Thoracic aorta (tissue), 2 donors: ENCODE measurements around the gene CUX1. TPM values are rescaled to one million over a fixed set of nuclear protein-coding genes. Genes with fewer than 3 reads are reported as not detected.

Experiments
- ATAC-seq: fragments of 150-250 bp; one replicate; pipeline ENCODE4 v1.8.0; 2017; ENCODE audit warnings: low read depth; ENCODE audit not compliant: insufficient number of reproducible peaks, low FRiP score
- DNase-seq: peaks from one replicate; pipeline ENCODE4 v3.0.0-alpha.2; 2020; ENCODE audit warnings: low spot score
- H3K27ac ChIP-seq, 2 donors: fragments of 200-600 bp; sonication (generic); 1 replicate in 1 of 2; 2 replicates in 1 of 2; pipeline ENCODE4 v1.5.1; 2016; ENCODE audit warnings: mild to moderate bottlenecking in 2 of 2, moderate library complexity in 2 of 2
- H3K27me3 ChIP-seq: fragments of 200-600 bp; sonication (generic); replicated peaks from 2 replicates; pipeline ENCODE4 v1.6.0; 2016; ENCODE audit warnings: mild to moderate bottlenecking; ENCODE audit not compliant: insufficient read depth
- H3K36me3 ChIP-seq: fragments of 200-600 bp; sonication (generic); one replicate; pipeline ENCODE4 v1.5.1; 2016
- H3K4me1 ChIP-seq, 2 donors: fragments of 200-600 bp; sonication (generic); 1 replicate in 1 of 2; 2 replicates in 1 of 2; pipeline versions ENCODE4 v1.5.1 to v1.6.0; 2016; ENCODE audit warnings: low read depth in 2 of 2, mild to moderate bottlenecking in 1 of 2; ENCODE audit not compliant: control insufficient read depth in 1 of 2
- H3K4me3 ChIP-seq: fragments of 200-600 bp; sonication (generic); 2 replicates; pipeline ENCODE4 v1.5.1; 2016; ENCODE audit warnings: mild to moderate bottlenecking
- H3K9me3 ChIP-seq: fragments of 200-600 bp; sonication (generic); 2 replicates; pipeline ENCODE4 v1.5.1; 2016
- CTCF ChIP-seq: fragments of 200-600 bp; sonication (generic); IDR thresholded peaks from one replicate; pipeline ENCODE4 v1.5.1; 2019; ENCODE audit warnings: antibody characterized with exemption
- total RNA-seq, 2 donors: library from RNA; depleted of rRNA; stranded (reverse); fragments of >200 nt; gene quantifications; one replicate each; pipeline versions ENCODE4 v1.1.0 to v1.2.3, GENCODE V29; 2016

CUX1 gene
- total RNA-seq, 2 donors from 2014 or later, result 85.0 to 179 TPM

DNA sequence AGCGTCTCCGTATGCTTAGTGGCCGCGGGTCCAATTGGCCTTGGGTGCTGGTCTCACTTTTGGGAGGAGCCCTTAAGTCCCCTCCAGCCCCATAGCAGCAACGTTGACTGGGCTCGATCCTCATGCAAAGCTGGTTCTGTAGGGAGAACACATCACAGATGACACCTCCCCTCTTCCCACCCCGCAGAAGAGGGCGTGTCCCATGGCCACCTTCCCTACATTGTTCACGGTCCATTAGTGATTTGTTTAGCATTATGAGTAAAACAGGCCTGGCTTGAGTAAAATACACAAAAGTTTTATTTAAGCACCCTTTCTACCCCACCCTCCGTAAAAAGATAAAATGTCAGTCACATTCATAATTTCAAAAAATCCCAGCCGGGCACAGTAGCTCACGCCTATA, 380.2 kb downstream of the CUX1 start:
- DNase-seq (no peak), ATAC-seq (no peak)
- H3K27me3 ChIP-seq, result no peaks in the 10 kb centered on the region
- H3K4me1 ChIP-seq, result no peaks in the 10 kb centered on the region
- no peak overlapping the region for H3K27ac ChIP-seq
- TF ChIP-seq CTCF, result no peak
- no peak overlapping the region for H3K4me3 ChIP-seq
- peaks cover 48% of the 10 kb centered on the region for H3K36me3 ChIP-seq
- no peaks in the 10 kb centered on the region for H3K9me3 ChIP-seq

GRCh38 chr7:102198417-102198956, 381.1 kb downstream of the CUX1 start:
- ATAC-seq (no peak), DNase-seq (no peak)
- no peak overlapping the region for H3K27ac ChIP-seq
- H3K27me3 ChIP-seq, result no peaks in the 10 kb centered on the region
- no peaks in the 10 kb centered on the region for H3K9me3 ChIP-seq
- H3K36me3 ChIP-seq, result peaks cover 46% of the 10 kb centered on the region
- H3K4me1 ChIP-seq, result no peaks in the 10 kb centered on the region
- H3K4me3 ChIP-seq, result no peak overlapping the region
- TF ChIP-seq CTCF, result no peak

DNA sequence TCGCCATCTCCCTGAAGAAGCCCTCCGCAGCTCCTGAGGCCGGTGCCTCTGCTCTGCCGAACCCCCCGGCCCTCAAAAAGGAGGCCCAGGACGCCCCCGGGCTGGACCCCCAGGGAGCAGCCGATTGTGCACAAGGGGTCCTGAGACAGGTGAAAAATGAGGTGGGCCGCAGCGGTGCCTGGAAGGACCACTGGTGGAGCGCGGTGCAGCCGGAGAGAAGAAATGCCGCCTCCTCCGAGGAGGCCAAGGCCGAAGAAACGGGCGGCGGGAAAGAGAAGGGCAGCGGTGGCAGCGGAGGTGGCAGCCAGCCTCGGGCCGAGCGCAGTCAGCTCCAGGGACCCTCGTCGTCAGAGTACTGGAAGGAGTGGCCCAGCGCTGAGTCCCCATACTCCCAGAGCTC, 384.1 kb downstream of the CUX1 start:
- no peaks in the 10 kb centered on the region for H3K9me3 ChIP-seq
- H3K27me3 ChIP-seq, result no peaks in the 10 kb centered on the region
- peaks cover 55% of the 10 kb centered on the region for H3K36me3 ChIP-seq
- no peaks in the 10 kb centered on the region for H3K4me1 ChIP-seq
- DNase-seq (no peak), ATAC-seq (no peak)
- no peak for TF ChIP-seq CTCF
- H3K4me3 ChIP-seq, result no peak overlapping the region
- no peak overlapping the region for H3K27ac ChIP-seq

DNA sequence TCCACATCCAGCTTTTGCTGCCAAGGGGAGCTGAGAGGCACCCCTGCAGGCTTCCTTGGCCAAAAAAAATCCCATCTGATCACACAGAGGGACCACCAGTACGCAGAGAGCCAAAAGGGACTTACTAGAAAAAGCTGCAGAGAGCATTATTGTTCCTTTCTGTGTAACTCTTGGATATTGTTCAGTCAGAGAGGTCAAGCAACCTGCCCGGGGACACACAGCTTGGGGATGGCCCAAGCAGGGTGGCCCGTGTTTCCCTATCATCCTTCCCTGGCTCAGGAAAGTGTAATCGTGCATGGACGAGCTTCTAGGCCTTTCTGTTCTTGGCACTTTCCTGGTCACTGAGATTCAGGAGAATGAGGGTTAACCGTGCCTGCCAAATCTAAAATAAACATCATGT, 385.1 kb downstream of the CUX1 start:
- no peaks in the 10 kb centered on the region for H3K4me1 ChIP-seq
- peaks cover 55% of the 10 kb centered on the region for H3K36me3 ChIP-seq
- DNase-seq (no peak), ATAC-seq (no peak)
- H3K4me3 ChIP-seq, result no peak overlapping the region
- TF ChIP-seq CTCF, result no peak
- no peak overlapping the region for H3K27ac ChIP-seq
- no peaks in the 10 kb centered on the region for H3K9me3 ChIP-seq
- H3K27me3 ChIP-seq, result no peaks in the 10 kb centered on the region

DNA sequence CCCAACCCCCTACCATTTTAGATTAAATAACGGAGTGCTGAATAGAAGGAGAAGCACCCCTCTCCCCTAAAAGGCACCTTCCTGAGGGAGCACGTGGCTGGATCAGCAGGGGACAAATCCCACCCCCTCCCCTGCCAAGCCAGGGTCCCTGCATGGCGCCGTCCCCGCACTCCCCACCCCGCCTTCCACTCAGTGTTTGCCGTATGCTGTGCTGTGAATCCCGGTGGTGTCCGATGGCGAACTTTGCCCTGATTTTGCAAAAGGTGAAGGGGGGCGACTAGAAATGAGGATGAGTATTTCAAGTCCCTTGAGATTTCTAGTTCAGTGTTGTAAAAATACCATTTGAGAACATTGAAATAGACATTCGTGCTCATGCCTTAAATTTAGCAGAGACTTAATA, 385.8 kb downstream of the CUX1 start:
- H3K4me1 ChIP-seq, result no peaks in the 10 kb centered on the region
- peaks cover 56% of the 10 kb centered on the region for H3K36me3 ChIP-seq
- H3K9me3 ChIP-seq, result no peaks in the 10 kb centered on the region
- TF ChIP-seq CTCF, result no peak
- no peaks in the 10 kb centered on the region for H3K27me3 ChIP-seq
- no peak overlapping the region for H3K27ac ChIP-seq
- H3K4me3 ChIP-seq, result no peak overlapping the region
- ATAC-seq (no peak), DNase-seq (no peak)
